Endothelial cell (in vitro differentiated cells): Measurements from ENCODE around the gene GDI2. TPM values are rescaled to one million over a fixed set of nuclear protein-coding genes. Genes with fewer than 3 reads are reported as not detected.
"Not testable (repeated sequence)": the region's sequence is repeated elsewhere in the genome, so short reads cannot be mapped to it uniquely, and the experiment has no call there.

Experiments used
- DNase-seq: peaks from one replicate; pipeline ENCODE4 v3.0.0; 2021; ENCODE audit warnings: low spot score
- H3K27ac Mint-ChIP-seq: one replicate; pipeline ENCODE4 v1.8.0; 2021; ENCODE audit warnings: mixed read lengths, inconsistent platforms; ENCODE audit not compliant: unreplicated experiment
- H3K27me3 Mint-ChIP-seq: one replicate; pipeline ENCODE4 v1.8.0; 2021; ENCODE audit warnings: mild to moderate bottlenecking, moderate library complexity, mixed read lengths, inconsistent platforms; ENCODE audit not compliant: unreplicated experiment
- H3K36me3 Mint-ChIP-seq: one replicate; pipeline ENCODE4 v1.8.0; 2021; ENCODE audit warnings: mild to moderate bottlenecking, low read depth, mixed read lengths, inconsistent platforms; ENCODE audit not compliant: unreplicated experiment
- H3K4me1 Mint-ChIP-seq: one replicate; pipeline ENCODE4 v1.8.0; 2021; ENCODE audit warnings: mild to moderate bottlenecking, mixed read lengths, inconsistent platforms; ENCODE audit not compliant: unreplicated experiment
- H3K4me3 Mint-ChIP-seq: one replicate; pipeline ENCODE4 v1.8.0; 2021; ENCODE audit warnings: mild to moderate bottlenecking, mixed read lengths, inconsistent platforms; ENCODE audit not compliant: unreplicated experiment
- H3K9me3 Mint-ChIP-seq: one replicate; pipeline ENCODE4 v1.8.0; 2021; ENCODE audit warnings: mixed read lengths, inconsistent platforms; ENCODE audit not compliant: unreplicated experiment
- CTCF ChIP-seq: fragments of 200-600 bp; sonication (generic); IDR thresholded peaks from one replicate; pipeline ENCODE4 v1.5.0; 2021; ENCODE audit warnings: antibody characterized with exemption; ENCODE audit not compliant: unreplicated experiment
- total RNA-seq: library from RNA; stranded (reverse); fragmentation: NEBNext Ultra II Directional; extraction: Animal tissue kit (Norgen Biotek cat#: 25700); gene quantifications from one replicate; pipeline ENCODE4 v1.2.1, GENCODE V29; 2021; ENCODE audit not compliant: unreplicated experiment

The GDI2 gene
- total RNA-seq, 1 donor from 2014 or later, result 320 TPM

- Mint-ChIP-seq H3K36me3 (peaks cover 4% of the 10 kb centered on the region), H3K27ac (no peak overlapping the region), H3K9me3 (no peaks in the 10 kb centered on the region), H3K27me3 (no peaks in the 10 kb centered on the region), H3K4me3 (no peak overlapping the region), H3K4me1 (peaks cover 3% of the 10 kb centered on the region)
- no peak for DNase-seq
- TF ChIP-seq CTCF, result no peak
Observed at GRCh38 chr10:5855979-5856700, 42.9 kb upstream of the GDI2 start.

DNA sequence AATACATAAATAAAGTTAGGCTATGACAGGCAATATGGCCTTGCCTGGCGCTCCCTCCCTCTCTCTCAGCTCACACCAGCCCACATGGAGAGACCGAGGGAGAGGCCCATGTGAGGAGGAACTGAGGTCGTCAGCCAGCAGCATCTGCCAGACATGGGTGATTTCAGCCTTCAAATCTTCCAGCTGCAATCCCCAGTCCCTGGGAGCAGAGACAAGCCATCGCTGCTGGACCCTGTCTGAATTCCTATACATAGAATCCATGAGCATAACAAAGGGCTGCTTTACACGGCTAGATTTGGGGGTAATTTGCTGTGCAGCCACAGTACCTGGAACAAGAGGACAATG is 40.9 kb upstream of the GDI2 start:
- DNase-seq, result no peak
- Mint-ChIP-seq H3K9me3 (no peaks in the 10 kb centered on the region), H3K36me3 (peaks cover 4% of the 10 kb centered on the region), H3K4me1 (peaks cover 3% of the 10 kb centered on the region), H3K27me3 (no peaks in the 10 kb centered on the region), H3K27ac (no peak overlapping the region), H3K4me3 (no peak overlapping the region)
- no peak for TF ChIP-seq CTCF

- H3K27me3 Mint-ChIP-seq, H3K36me3 Mint-ChIP-seq, H3K9me3 Mint-ChIP-seq, H3K27ac Mint-ChIP-seq, H3K4me1 Mint-ChIP-seq, DNase-seq, H3K4me3 Mint-ChIP-seq: not testable (repeated sequence)
Observed at GRCh38 chr10:5846667-5847066, 33.4 kb upstream of the GDI2 start.

DNA sequence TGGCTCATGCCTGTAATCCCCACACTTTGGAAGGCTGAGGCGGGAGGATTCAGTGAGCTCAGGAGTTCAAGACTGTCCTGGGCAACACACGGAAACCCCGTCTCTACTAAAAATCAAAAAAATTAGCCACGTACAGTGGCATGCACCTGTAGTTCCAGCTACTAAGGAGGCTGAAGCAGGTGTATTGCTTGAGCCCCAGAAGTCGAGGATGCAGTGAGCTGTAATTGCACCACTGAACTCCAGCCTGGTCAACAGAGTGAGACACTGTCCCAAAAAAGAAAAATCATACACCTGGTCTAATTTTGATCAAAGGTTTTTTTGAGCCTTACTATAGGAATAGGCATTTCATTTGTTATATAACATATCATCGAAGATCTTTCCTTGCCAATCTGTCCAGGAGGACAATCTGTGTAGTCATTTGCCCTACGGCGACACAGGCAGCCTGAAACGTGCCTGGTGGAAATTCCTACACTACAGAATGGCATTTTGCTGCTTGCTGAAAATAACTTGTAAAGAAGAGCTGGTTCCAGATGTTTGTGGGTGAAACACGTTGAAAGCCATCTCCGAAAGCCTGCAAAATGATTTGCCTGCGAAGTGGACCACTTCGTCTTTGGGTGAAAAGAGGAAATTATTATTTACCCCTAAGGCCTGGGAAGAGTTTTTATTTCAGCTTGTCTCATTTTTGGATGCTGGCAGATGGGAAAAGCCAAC is 31.3 kb upstream of the GDI2 start:
- Mint-ChIP-seq H3K4me1 (peaks cover 6% of the 10 kb centered on the region), H3K36me3 (no peaks in the 10 kb centered on the region), H3K27ac (no peak overlapping the region), H3K27me3 (no peaks in the 10 kb centered on the region), H3K4me3 (no peak overlapping the region), H3K9me3 (no peaks in the 10 kb centered on the region)
- no peak for TF ChIP-seq CTCF
- no peak for DNase-seq

DNA sequence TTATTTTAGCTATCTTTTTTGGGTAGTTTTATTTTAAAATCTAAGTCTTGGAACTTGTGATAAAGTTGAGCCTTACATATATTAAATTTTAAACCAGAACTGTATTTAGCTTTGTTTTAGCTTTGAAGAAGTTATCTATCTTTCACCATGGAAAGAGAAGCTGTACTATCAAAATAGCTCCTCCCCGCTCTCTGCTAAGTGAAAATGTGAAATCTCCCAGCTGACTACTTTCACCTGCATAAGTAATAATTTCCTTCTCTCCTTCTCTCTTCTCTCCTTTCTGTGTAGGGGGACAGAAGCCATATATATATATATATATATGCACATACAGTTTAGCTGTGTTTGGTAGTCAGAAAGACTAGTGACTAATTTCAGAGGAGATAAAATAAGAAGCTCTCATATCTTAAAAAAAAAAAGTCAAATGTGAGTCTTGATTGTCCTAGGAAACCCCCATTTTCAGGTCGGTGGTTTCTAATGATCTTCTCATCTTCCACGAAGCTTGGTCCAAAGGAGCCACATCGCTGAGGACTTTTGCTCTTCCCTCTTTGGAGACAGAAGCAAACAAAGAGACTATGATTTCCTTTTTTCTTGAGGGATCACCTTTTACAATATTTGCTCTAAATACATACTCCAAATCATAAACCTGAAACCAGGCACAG is 30.6 kb upstream of the GDI2 start:
- Mint-ChIP-seq H3K27me3 (no peaks in the 10 kb centered on the region), H3K36me3 (no peaks in the 10 kb centered on the region)

More for the DNA sequence above, 30.6 kb upstream of the GDI2 start:
- Mint-ChIP-seq H3K27ac (no peak overlapping the region), H3K9me3 (no peaks in the 10 kb centered on the region), H3K4me3 (no peak overlapping the region), H3K4me1 (peaks cover 6% of the 10 kb centered on the region)
- no peak for TF ChIP-seq CTCF
- no peak for DNase-seq
